ENCODE measurements around the gene CNGA4.
"Not testable (repeated sequence)": the region's sequence is repeated elsewhere in the genome, so short reads cannot be mapped to it uniquely, and the experiment has no call there.

Gene CNGA4

DNA sequence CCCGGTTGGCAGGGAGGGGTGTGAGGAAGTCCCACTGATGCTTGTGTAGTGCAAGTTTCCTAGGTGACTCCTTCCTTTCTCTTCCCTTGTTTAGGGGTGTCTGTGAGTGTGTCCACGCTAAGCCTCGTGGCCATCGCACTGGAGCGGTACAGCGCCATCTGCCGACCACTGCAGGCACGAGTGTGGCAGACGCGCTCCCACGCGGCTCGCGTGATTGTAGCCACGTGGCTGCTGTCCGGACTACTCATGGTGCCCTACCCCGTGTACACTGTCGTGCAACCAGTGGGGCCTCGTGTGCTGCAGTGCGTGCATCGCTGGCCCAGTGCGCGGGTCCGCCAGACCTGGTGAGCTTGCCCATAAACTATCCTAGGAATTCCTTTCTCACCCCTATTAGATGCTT is 31.1 kb downstream of the CNGA4 start:
- DNase-seq (ENCODE audit: low read depth) = no peak
- H3K4me3 ChIP-seq (ENCODE audit: control insufficient read depth, low read depth, low read length) = no peak overlapping the region
- TF ChIP-seq, protein P1, sequence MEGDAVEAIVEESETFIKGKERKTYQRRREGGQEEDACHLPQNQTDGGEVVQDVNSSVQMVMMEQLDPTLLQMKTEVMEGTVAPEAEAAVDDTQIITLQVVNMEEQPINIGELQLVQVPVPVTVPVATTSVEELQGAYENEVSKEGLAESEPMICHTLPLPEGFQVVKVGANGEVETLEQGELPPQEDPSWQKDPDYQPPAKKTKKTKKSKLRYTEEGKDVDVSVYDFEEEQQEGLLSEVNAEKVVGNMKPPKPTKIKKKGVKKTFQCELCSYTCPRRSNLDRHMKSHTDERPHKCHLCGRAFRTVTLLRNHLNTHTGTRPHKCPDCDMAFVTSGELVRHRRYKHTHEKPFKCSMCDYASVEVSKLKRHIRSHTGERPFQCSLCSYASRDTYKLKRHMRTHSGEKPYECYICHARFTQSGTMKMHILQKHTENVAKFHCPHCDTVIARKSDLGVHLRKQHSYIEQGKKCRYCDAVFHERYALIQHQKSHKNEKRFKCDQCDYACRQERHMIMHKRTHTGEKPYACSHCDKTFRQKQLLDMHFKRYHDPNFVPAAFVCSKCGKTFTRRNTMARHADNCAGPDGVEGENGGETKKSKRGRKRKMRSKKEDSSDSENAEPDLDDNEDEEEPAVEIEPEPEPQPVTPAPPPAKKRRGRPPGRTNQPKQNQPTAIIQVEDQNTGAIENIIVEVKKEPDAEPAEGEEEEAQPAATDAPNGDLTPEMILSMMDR (conservative IDR thresholded peaks at IDR 0.05; ENCODE audit: control insufficient read depth, insufficient read depth, low read depth, low read length) = no peak

DNA sequence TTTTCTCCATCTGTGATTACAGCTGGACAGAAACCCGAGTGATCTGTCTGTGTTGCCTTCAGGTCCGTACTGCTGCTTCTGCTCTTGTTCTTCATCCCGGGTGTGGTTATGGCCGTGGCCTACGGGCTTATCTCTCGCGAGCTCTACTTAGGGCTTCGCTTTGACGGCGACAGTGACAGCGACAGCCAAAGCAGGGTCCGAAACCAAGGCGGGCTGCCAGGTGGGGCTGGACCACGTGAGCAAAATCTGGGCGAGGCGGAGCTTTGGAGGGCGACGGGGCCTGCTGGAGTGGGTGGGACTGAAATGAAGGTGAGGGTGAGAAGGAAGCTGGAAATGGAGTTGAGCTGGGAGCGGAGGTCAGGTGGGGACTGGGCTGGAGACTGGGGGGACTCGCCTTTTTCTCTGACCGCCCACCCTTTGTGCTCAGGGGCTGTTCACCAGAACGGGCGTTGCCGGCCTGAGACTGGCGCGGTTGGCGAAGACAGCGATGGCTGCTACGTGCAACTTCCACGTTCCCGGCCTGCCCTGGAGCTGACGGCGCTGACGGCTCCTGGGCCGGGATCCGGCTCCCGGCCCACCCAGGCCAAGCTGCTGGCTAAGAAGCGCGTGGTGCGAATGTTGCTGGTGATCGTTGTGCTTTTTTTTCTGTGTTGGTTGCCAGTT is 31.8 kb downstream of the CNGA4 start:
- H3K4me3 ChIP-seq (ENCODE audit: control insufficient read depth, low read depth, low read length) = no peak overlapping the region
- TF ChIP-seq, protein P1 (conservative IDR thresholded peaks at IDR 0.05; ENCODE audit: control insufficient read depth, insufficient read depth, low read depth, low read length) = no peak
- DNase-seq (ENCODE audit: low read depth) = no peak

DNA sequence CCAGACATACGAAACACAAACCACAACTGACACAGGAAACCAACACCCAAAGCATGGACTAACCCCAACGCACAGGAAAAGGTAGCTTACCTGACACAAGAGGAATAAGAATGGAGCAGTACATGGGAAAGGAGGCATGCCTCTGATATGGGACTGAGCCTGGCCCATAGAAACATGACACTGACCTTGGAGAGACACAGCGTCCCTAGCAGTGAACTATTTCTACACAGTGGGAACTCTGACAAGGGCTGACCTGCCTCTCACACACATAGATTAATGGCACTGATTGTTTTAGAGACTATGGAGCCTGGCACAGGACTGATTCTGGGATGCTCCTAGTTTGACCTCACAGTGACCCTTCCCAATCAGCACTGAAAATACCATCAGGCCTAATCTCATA is 32.7 kb downstream of the CNGA4 start:
- TF ChIP-seq, protein P1 (conservative IDR thresholded peaks at IDR 0.05; ENCODE audit: control insufficient read depth, insufficient read depth, low read depth, low read length) = no peak
- DNase-seq (ENCODE audit: low read depth) = no peak
- no peak overlapping the region for H3K4me3 ChIP-seq (ENCODE audit: control insufficient read depth, low read depth, low read length)

DNA sequence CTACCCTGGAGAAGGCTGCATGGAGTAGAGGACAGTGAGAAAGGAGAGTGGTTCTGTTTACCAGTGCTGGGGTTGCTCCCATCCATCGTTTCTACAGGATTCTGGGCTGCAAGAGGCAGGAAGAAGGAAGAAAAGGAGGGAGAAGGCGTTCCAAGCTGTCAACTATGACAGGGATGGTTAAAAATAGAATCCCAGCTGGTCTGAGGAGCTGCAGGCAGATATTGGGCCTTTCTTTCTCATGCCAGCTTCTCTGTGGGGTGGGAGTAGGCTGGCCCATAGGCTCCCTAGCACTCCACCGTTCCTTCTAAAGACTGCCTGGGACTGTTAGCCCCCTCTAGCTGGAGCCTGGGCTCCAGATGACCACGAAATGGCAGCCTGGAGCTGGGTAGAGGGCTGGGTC is 34.3 kb downstream of the CNGA4 start:
- TF ChIP-seq, protein P1 (conservative IDR thresholded peaks at IDR 0.05; ENCODE audit: control insufficient read depth, insufficient read depth, low read depth, low read length) = no peak
- H3K4me3 ChIP-seq (ENCODE audit: control insufficient read depth, low read depth, low read length) = no peak overlapping the region
- no peak for DNase-seq (ENCODE audit: low read depth)

DNA sequence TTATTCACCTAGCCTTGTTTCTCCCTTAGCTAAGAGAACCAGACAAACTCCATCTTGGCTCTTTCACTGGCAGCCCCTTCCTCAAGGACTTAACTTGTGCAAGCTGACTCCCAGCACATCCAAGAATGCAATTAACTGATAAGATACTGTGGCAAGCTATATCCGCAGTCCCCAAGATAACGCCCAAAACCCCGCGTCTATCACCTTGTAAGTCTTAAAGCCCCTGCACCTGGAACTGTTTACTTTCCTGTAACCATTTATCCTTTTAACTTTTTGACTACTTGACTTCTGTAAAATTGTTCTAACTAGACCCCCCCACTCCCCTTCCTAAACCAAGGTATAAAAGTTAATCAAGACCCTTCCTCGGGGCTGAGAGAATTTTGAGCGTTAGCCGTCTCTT is 41.9 kb downstream of the CNGA4 start:
- not testable (repeated sequence) for DNase-seq (ENCODE audit: low read depth); H3K4me3 ChIP-seq (ENCODE audit: control insufficient read depth, low read depth, low read length)

DNA sequence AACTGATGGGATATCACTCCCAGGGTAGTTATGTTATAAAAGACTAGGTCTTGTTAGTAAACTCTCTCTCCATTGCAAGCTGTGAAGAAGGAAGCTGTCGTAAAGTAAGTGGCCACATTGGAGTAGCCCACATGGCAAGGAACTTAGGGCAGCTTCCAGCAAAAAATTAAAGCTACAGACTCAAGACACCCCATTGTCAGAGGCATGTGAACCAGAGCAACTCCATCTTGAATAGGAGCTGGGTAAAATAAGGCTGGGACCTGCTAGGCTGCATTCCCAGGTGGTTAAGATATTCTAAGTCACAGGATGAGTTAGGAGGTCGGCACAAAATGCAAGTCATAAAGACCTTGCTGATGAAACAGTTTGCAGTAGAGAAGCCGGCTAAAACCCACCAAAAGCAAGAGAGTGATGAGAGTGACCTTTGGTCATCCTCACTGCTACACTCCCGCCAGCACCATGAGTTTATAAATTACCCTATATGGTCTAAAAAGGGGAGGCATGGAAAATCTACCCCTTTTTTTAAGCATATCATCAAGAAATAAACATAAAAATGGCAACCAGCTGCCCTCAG is 44.6 kb downstream of the CNGA4 start:
- no peak overlapping the region for H3K4me3 ChIP-seq (ENCODE audit: control insufficient read depth, low read depth, low read length)
- TF ChIP-seq, protein P1 (conservative IDR thresholded peaks at IDR 0.05; ENCODE audit: control insufficient read depth, insufficient read depth, low read depth, low read length) = no peak
- DNase-seq (ENCODE audit: low read depth) = no peak

DNA sequence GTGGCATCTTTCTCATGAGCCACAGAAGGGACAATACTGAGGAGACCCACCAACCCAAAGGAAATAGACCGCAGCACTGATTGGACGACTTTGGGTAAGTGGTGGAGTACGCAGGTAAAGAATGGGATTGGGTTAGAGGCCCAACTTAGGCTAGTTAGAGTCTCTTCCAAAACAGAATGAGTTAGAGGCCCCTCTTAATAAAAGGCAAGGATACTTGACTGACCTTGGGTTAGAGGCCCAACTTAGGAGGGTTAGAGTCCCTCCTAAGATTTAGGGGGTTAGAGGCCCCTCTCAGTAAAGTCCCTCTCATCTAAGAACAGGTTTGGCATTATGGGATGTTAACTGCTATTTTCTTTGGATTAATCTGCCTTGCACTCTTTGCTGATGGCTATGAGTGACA is 45.4 kb downstream of the CNGA4 start:
- TF ChIP-seq, protein P1 (conservative IDR thresholded peaks at IDR 0.05; ENCODE audit: control insufficient read depth, insufficient read depth, low read depth, low read length) = no peak
- DNase-seq (ENCODE audit: low read depth) = no peak
- H3K4me3 ChIP-seq (ENCODE audit: control insufficient read depth, low read depth, low read length) = no peak overlapping the region

Measured in fibroblast of mammary gland (primary cell).